DMS53 (cell line): ENCODE data around the gene ATAD3B.
A peak's percentile ranks its signal among the peaks of the same experiment; 100 is the strongest.
"Not testable (repeated sequence)": the region's sequence is repeated elsewhere in the genome, so short reads cannot be mapped to it uniquely, and the experiment has no call there.

ENCODE experiments used
- DNase-seq: peaks from one replicate; lab custom pipeline; 2025; lab: John Stamatoyannopoulos, UW

Gene ATAD3B

GRCh38 chr1:1510912-1511532 is 39.5 kb downstream of the ATAD3B start:
- DNase-seq: peak; percentile 95

GRCh38 chr1:1511533-1512285 is 40.1 kb downstream of the ATAD3B start, which contains the start of gene ATAD3A:
TSS of gene ATAD3A (plus strand) at chr1:1512162. CDS start at chr1:1512269, 107 bp downstream.
- DNase-seq: peak; percentile 99

GRCh38 chr1:1512425-1512824 is 40.9 kb downstream of the ATAD3B start:
- peak; percentile 54 for DNase-seq

- not testable (repeated sequence) for DNase-seq
Observed at GRCh38 chr1:1513675-1514074, 42.1 kb downstream of the ATAD3B start.

GRCh38 chr1:1514376-1514775 is 42.8 kb downstream of the ATAD3B start:
- DNase-seq: not testable (repeated sequence)

- not testable (repeated sequence) for DNase-seq
Observed at GRCh38 chr1:1516923-1517322, 45.4 kb downstream of the ATAD3B start.

- DNase-seq: no peak
Observed at GRCh38 chr1:1517973-1518620, 46.5 kb downstream of the ATAD3B start.

- DNase-seq: not testable (repeated sequence)
Observed at GRCh38 chr1:1518621-1519007, 47.0 kb downstream of the ATAD3B start.

GRCh38 chr1:1519805-1520505 is 48.4 kb downstream of the ATAD3B start:
- not testable (repeated sequence) for DNase-seq

GRCh38 chr1:1521331-1521730 is 49.8 kb downstream of the ATAD3B start:
- DNase-seq: no peak

- not testable (repeated sequence) for DNase-seq
Observed at GRCh38 chr1:1522536-1522935, 51.0 kb downstream of the ATAD3B start.

- DNase-seq: not testable (repeated sequence)
Observed at GRCh38 chr1:1523226-1523625, 51.7 kb downstream of the ATAD3B start.

GRCh38 chr1:1523651-1524050 is 52.1 kb downstream of the ATAD3B start:
- DNase-seq: not testable (repeated sequence)

- DNase-seq: not testable (repeated sequence)
Observed at GRCh38 chr1:1524750-1525383, 53.3 kb downstream of the ATAD3B start.

- DNase-seq: not testable (repeated sequence)
Observed at GRCh38 chr1:1526476-1526875, 54.9 kb downstream of the ATAD3B start.

- DNase-seq: no peak
Observed at GRCh38 chr1:1527092-1527816, 55.7 kb downstream of the ATAD3B start.

GRCh38 chr1:1528301-1529267 is 57.0 kb downstream of the ATAD3B start:
- no peak for DNase-seq

- DNase-seq: no peak
Observed at GRCh38 chr1:1529321-1529720, 57.8 kb downstream of the ATAD3B start.

GRCh38 chr1:1529936-1530335 is 58.4 kb downstream of the ATAD3B start:
- no peak for DNase-seq

GRCh38 chr1:1531947-1532346 is 60.4 kb downstream of the ATAD3B start:
- peak; percentile 22 for DNase-seq
